ENCODE results near the gene LRSAM1. TPM values are rescaled to one million over a fixed set of nuclear protein-coding genes. Genes with fewer than 3 reads are reported as not detected.

Gene LRSAM1
- 14.2 and 15.6 TPM in 2 replicates for total RNA-seq

GRCh38 chr9:127450830-127451607 lies at the start of gene LRSAM1, which contains the start of gene RPL12:
Gene LRSAM1 (plus strand): TSS chr9:127451510. CDS start chr9:127454528, 3,018 bp downstream.
Gene RPL12 (minus strand): TSS chr9:127451406. CDS start chr9:127451317, 89 bp downstream.
- intact Hi-C loops (cut with micrococcal nuclease) = loop anchor here (1.0 to 10.0 kb wide), 6 partner anchors 27 to 826 kb away; partner anchors contain the start of genes GOLGA2, SLC2A8, SWI5 and ZNF79

GRCh38 chr9:127402401-127403090 lies 48.8 kb upstream of the LRSAM1 start:
- intact Hi-C loops (cut with micrococcal nuclease) = no loop called here

- intact Hi-C loops (cut with micrococcal nuclease) = no loop called here
These were observed 47.7 kb upstream of the LRSAM1 start for GRCh38 chr9:127403507-127404192.

- intact Hi-C loops (cut with micrococcal nuclease) = no loop called here
These were observed 46.7 kb upstream of the LRSAM1 start for GRCh38 chr9:127404631-127405030.

- intact Hi-C loops (cut with micrococcal nuclease) = no loop called here
These were observed 45.8 kb upstream of the LRSAM1 start for GRCh38 chr9:127405344-127406125.

- intact Hi-C loops (cut with micrococcal nuclease) = no loop called here
These were observed 44.4 kb upstream of the LRSAM1 start for GRCh38 chr9:127406799-127407491.

- intact Hi-C loops (cut with micrococcal nuclease) = no loop called here
These were observed 43.8 kb upstream of the LRSAM1 start for GRCh38 chr9:127407492-127407843.

GRCh38 chr9:127411122-127411521 lies 40.2 kb upstream of the LRSAM1 start:
- intact Hi-C loops (cut with micrococcal nuclease) = no loop called here

- intact Hi-C loops (cut with micrococcal nuclease) = no loop called here
These were observed 36.2 kb upstream of the LRSAM1 start for GRCh38 chr9:127415141-127415540.

- intact Hi-C loops (cut with micrococcal nuclease) = no loop called here
These were observed 35.7 kb upstream of the LRSAM1 start for GRCh38 chr9:127415657-127416056.

GRCh38 chr9:127417131-127418036 lies 33.9 kb upstream of the LRSAM1 start:
- intact Hi-C loops (cut with micrococcal nuclease) = no loop called here

GRCh38 chr9:127418037-127418471 lies 33.3 kb upstream of the LRSAM1 start:
- intact Hi-C loops (cut with micrococcal nuclease) = no loop called here

- intact Hi-C loops (cut with micrococcal nuclease) = no loop called here
These were observed 32.0 kb upstream of the LRSAM1 start for GRCh38 chr9:127419348-127419747.

GRCh38 chr9:127421057-127421456 lies 30.3 kb upstream of the LRSAM1 start:
- intact Hi-C loops (cut with micrococcal nuclease) = loop anchor here (10.0 kb wide), 1 partner anchor 196 kb away; no protein-coding TSS in a partner anchor

GRCh38 chr9:127422133-127422782 lies 29.1 kb upstream of the LRSAM1 start:
- intact Hi-C loops (cut with micrococcal nuclease) = loop anchor here (10.0 kb wide), 1 partner anchor 197 kb away; no protein-coding TSS in a partner anchor

GRCh38 chr9:127422787-127423186 lies 28.5 kb upstream of the LRSAM1 start:
- intact Hi-C loops (cut with micrococcal nuclease) = loop anchor here (10.0 kb wide), 1 partner anchor 198 kb away; no protein-coding TSS in a partner anchor

GRCh38 chr9:127423476-127423933 lies 27.8 kb upstream of the LRSAM1 start:
- intact Hi-C loops (cut with micrococcal nuclease) = loop anchor here (10.0 kb wide), 1 partner anchor 199 kb away; no protein-coding TSS in a partner anchor

- intact Hi-C loops (cut with micrococcal nuclease) = loop anchor here (1.0 to 10.0 kb wide), 6 partner anchors 27 to 619 kb away; partner anchors contain the start of genes LRSAM1, RPL12, SLC2A8 and TOR2A
These were observed 27.2 kb upstream of the LRSAM1 start, which contains the start of gene ZNF79 for GRCh38 chr9:127423934-127424675. Gene ZNF79 (plus strand): TSS chr9:127424382. CDS start chr9:127424788, 406 bp downstream.

All from T-helper 2 cell treated with Interferon-gamma antibody and Interleukin-4, amounts not matched to agents 100 ng/mL and 5 ng/mL, for 36 hours (primary cell).